HG03354 (cell line): ENCODE measurements around the gene BRCA1.
"Not testable (repeated sequence)": the region's sequence is repeated elsewhere in the genome, so short reads cannot be mapped to it uniquely, and the experiment has no call there.

ENCODE experiments used
- ATAC-seq: cut with Tn5 transposase; IDR thresholded peaks from one replicate; pipeline ENCODE4 v1.9.1; 2021; ENCODE audit warnings: mild to moderate bottlenecking; ENCODE audit not compliant: unreplicated experiment, poor library complexity, severe bottlenecking

Gene BRCA1

GRCh38 chr17:43074869-43075268 is 50.3 kb downstream of the BRCA1 start:
- ATAC-seq, result no peak

GRCh38 chr17:43070872-43071271 is 54.3 kb downstream of the BRCA1 start:
- ATAC-seq, result no peak

GRCh38 chr17:43070257-43070656 is 54.9 kb downstream of the BRCA1 start:
- no peak for ATAC-seq

- no peak for ATAC-seq
Measured at GRCh38 chr17:43069368-43069898, 55.7 kb downstream of the BRCA1 start.

- ATAC-seq, result no peak
Measured at GRCh38 chr17:43068570-43069367, 56.4 kb downstream of the BRCA1 start.

- ATAC-seq, result no peak
Measured at GRCh38 chr17:43062984-43063638, 62.1 kb downstream of the BRCA1 start.

GRCh38 chr17:43056051-43056450 is 69.1 kb downstream of the BRCA1 start:
- no peak for ATAC-seq

GRCh38 chr17:43053008-43053407 is 72.2 kb downstream of the BRCA1 start:
- ATAC-seq, result not testable (repeated sequence)

- no peak for ATAC-seq
Measured at GRCh38 chr17:43051969-43052368, 73.2 kb downstream of the BRCA1 start.

- no peak for ATAC-seq
Measured at GRCh38 chr17:43044024-43044423, 81.1 kb downstream of the BRCA1 start.

GRCh38 chr17:43043307-43043706 is 81.9 kb downstream of the BRCA1 start:
- no peak for ATAC-seq

GRCh38 chr17:43042025-43042628 is 83.0 kb downstream of the BRCA1 start:
- no peak for ATAC-seq

- ATAC-seq, result no peak
Measured at GRCh38 chr17:43040655-43041054, 84.5 kb downstream of the BRCA1 start.

- ATAC-seq, result no peak
Measured at GRCh38 chr17:43039646-43040045, 85.5 kb downstream of the BRCA1 start.

GRCh38 chr17:43034894-43035293 is 90.3 kb downstream of the BRCA1 start:
- ATAC-seq, result no peak

- no peak for ATAC-seq
Measured at GRCh38 chr17:43033948-43034881, 90.9 kb downstream of the BRCA1 start.

- no peak for ATAC-seq
Measured at GRCh38 chr17:43031666-43032065, 93.5 kb downstream of the BRCA1 start.

GRCh38 chr17:43030137-43030767 is 94.9 kb downstream of the BRCA1 start:
- no peak for ATAC-seq

- no peak for ATAC-seq
Measured at GRCh38 chr17:43028221-43028861, 96.8 kb downstream of the BRCA1 start.
